GM18505 (cell line): ENCODE data around the gene MRAP2.
"Not testable (repeated sequence)": the region's sequence is repeated elsewhere in the genome, so short reads cannot be mapped to it uniquely, and the experiment has no call there.

Experiments
- ATAC-seq: cut with Tn5 transposase; IDR thresholded peaks from one replicate; pipeline ENCODE4 v1.9.1; 2021; ENCODE audit not compliant: unreplicated experiment
- POLR2A ChIP-seq: IDR thresholded peaks from 4 replicates; pipeline ENCODE4 v1.6.1; 2011; ENCODE audit warnings: borderline replicate concordance; ENCODE audit not compliant: insufficient read depth, insufficient read length; ENCODE audit errors: extremely low read depth

MRAP2 gene

DNA sequence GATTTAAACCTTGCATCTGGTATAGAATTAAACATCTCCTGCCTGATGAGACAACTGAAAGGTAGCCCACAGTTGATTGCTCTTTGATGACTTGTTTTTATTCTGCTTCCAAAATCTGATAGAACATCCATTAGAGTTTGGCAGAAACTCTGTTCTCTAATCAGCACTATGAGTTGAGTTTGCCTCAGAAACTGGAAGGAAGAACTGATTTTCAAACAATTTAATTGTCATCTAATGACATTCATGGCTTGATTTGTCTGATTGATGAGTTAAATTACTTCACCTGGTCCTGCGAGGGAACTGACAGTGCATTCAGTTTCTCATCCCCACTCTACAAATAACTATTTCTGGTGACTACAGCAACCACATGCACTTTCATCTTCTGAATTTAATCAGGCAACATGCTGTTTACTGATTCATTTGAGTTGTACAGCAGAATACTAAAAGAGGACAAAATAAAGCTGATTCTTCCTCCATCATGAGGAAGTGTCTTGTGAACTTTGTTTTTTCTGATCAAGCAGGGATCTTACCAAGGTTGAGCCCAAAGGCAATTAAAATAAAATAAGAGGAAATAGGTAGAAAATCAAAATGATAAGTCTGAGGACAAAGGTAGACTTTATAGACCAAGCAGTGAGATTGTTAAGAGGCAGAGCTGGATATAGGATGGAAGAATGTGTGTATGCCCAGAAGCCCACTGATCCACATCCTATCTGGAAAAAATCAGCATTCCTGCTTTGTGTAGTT, 15.7 kb upstream of the MRAP2 start:
- TF ChIP-seq POLR2A: no peak
- no peak for ATAC-seq

DNA sequence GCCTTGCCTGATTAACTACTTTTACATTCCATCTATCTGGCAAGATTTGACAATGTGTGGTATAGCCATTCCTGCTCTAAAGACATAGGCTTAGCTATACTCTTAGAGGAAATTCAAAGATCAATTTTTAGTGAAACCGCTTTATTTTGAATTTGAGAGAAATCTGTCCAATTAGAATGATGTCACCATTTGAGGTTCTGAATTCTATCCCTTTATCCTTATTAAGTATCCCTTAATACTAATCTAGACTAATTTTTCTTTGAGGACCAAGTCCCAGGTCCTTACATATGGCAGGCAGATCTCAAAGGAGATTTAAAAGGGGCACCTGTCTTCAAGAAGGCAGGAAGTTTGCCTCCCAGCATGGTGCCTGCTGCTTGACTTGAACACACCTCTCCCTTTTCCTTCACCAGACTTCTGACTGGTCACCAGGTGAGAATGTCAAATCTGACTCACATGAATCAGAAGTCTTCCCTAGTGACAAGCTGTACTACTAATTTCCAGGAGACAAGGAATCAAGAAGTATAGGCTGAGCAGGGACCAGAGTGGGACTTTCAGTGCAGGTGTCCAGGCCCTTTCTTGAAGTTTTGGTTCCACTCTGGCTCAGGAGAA, 15.0 kb upstream of the MRAP2 start:
- ATAC-seq: no peak
- no peak for TF ChIP-seq POLR2A

DNA sequence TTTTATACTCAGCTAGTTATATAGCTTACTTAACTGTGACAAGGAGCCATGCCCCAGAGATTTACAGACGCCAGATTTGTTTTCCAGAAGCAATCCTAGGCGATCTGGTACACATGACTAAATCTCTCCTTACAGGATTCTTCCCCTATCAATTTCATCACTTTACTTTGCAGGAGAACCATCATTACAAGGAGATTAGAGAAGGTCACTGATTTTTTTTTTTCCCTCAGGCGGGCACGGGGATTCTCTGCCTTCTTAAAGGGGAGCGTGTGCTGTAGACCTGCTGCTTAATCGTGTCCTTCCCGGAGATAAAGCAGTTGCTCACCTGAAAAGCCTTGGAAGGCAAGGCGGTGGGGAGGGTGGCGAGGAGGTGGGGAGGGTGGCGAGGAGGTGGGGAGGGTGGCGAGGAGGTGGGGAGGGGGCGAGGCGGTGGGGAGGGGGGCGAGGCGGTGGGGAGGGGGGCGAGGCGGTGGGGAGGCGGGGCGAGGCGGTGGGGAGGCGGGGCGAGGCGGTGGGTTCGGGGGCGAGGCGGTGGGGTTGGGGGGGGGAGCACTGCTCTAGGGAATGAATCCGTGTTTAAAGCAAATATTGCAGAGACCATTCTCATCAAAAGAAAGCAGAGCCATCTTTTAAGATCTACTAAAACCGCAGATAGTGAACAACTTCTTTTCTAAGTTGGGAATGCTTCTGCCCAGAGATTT, 14.3 kb upstream of the MRAP2 start:
- no peak for TF ChIP-seq POLR2A
- ATAC-seq: no peak

DNA sequence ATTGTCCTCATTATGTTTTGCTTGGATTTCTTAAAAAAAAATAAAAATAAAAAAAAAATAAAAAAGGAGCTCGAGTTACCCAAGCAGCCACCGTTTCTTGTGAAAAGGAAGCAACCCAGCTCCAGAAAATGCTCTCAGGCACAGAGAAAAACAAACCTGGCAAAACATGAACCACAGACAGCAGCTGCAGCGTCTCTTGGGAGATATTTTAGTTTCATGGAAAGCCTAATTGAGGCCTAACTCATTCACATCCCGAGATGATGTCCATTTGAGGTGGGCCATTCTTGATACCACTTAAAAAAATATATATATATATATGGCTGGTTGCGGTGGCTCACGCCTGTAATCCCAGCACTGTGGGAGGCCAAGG, 13.7 kb upstream of the MRAP2 start:
- no peak for TF ChIP-seq POLR2A
- no peak for ATAC-seq

DNA sequence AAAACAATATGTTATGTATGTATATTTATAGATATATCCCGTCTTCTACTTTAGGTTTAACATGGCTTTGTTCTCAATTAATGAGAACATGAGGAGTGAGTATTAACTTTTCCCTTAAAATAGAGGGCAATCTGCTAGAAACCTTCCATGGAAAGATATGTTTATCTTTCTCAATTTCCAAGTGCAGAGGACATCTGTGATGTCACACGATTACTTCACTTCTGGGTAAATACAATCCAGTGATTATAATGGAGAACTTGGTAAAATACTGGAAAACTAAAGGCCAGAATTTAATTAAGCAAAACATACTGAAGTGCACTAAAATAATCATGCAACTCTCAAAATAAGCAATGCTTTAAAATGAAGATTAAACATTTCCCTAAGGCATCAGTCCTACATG, 11.9 kb upstream of the MRAP2 start:
- no peak for TF ChIP-seq POLR2A
- ATAC-seq: no peak

DNA sequence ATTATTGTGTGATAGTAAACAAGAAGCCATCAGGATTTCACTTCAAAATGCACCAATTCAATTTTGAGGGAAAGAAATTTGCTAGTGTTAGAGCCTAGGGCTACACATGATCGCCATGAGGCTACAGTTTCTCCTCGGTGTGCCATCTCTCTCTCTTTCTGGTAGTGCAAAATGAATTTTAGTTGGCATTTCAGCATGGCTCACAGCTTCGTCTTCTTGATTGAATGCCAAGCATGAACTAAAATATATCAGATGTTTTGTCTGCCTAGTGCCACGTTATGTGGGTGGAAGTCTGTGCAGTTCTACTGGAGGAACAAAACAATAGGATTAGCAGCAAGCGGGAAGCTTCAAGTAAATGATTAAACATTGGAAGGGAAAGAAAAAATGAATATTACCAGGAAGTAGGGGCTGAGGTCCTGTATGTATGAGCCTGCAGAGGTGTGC, 6.8 kb upstream of the MRAP2 start:
- no peak for TF ChIP-seq POLR2A
- ATAC-seq: no peak

DNA sequence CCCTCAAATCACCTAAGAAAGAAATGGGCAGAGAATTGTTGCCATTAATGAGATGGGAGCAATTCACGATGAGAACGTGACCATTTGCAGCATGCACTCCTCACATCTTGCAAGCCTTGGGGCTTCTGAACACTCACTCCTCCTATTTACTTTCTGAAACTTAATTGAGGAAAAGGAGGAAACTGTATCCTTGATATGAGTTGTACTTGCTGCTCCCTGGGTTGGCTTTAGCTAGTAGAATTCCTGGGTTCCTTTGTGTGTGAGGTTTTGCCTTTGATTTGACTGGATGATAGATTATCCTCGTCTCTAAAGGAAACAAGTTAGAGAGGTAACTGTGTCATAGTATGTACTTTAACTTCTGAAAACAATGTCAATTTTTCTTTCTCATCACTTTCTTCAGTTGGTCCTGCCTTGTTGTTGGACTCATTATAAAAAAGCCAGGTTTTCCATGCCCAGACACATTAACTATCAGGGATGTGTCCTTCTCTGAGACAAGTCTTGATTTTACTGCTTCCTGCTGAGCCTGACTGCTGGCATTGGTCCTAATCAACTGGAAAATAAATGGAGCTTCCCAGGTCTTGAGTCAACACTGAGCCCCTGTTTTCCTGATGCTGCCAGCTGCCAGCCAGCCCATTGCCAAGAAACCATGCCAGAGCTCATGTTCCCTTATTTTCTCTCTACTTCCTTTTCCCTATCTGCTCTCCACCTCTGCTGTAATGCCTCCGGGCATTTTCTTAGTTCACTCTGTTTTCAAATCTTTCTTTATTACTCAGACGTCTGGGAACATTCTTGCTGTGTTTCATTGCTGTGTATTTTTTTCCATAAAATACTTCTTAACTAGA, 6.0 kb upstream of the MRAP2 start:
- no peak for ATAC-seq
- TF ChIP-seq POLR2A: no peak

DNA sequence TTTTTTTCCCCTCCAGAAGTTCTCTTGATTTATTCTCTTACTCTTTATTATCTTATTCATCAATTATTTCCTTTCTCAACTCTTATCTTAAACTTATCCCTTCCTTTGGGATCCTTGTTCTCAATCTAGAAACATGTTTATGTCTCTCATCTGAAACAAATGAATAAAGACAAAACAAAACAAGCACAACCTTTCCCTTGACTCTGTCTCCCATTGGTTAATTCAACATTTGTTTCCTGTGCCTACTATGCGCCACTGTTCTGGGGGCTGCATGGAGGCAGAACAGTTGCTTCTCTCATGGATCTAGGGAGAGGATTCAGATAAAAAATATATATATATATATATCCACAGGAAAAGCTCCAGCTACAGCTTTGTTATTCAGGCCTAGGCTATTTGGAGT, 5.2 kb upstream of the MRAP2 start:
- ATAC-seq: no peak
- TF ChIP-seq POLR2A: no peak

DNA sequence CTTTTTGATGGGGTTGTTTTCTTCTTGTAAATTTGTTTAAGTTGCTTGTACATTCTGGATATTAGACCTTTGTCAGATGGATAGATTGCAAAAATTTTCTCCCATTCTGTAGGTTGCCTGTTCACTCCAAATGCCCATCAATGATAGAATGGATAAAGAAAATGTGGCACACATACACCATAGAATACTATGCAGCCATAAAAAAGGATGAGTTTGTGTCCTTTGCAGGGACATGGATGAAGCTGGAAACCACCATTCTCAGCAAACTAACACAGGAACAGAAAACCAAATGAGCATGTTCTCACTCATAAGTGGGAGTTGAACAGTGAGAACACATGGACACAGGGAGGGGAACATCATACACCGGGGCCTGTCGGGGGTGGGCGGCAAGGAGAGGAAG, 1.6 kb upstream of the MRAP2 start:
- not testable (repeated sequence) for ATAC-seq

DNA sequence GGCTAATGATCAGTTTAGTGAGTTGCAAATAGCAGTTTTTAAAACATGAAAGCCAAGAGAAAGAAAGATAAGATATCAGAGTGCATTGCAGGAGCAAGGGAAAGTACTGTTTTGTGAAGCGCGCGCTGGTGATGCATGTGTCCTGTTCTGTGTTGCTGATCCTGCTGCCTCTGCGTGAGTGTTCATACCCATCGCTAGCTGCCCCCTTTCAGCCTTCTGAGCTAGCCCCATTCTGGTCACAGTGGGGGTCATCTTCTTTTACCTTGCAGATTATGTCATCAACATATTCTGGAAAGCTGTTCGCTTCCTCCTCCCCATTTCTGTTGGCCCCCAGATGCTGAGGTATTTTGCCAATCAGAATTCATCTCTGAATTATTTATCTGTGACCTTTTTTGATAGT, 1.9 kb downstream of the MRAP2 start:
- no peak for ATAC-seq
- TF ChIP-seq POLR2A: no peak

DNA sequence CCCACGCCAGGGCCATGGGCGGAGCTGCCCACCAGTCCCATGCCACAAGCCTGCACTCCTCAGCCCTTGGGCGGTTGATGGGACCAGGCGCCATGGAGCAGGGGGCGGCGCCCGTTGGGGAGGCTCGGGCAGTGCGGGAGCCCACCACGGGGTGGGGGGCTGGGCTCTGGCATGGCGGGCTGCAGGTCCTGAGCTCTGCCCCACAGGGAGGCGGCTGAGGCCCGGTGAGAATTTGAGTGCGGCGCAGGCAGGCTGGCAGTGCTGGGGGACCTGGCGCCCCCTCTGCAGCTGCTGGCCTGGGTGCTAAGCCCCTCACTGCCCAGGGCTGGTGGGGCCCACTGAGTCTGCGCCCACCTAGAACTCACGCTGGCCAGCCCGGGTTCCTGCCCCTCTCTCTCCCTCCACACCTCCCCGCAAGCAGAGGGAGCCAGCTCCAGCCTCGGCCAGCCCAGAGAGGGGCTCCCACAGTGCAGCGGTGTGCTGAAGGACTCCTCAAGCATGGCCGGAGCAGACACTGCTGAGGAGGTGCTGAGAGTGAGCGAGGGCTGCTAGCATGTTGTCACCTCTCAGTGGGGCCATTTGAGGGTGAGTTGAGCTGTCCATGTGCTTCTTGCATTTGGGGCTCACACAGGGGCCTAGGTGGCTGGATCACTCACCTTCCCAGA, 4.0 kb downstream of the MRAP2 start:
- ATAC-seq: no peak
- TF ChIP-seq POLR2A: no peak

DNA sequence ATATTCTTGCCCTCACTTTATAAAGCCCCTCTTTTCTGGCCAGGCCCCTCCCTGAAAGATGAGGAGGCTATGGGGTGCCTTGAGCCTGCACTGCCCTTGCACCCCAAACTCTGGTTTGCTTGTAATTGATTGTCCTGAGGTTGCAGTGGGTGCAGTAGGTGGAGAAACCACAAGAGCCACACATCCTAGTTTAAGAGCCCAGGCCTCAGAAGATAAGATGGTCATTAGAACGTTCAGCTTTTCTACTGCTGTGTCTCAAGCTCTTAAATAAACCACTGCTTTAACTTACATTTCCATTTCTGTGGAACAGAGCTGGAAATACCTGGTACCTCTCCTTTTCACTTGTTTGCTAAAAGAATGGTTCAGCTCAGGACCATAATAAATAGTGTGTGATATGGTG, 9.0 kb downstream of the MRAP2 start:
- no peak for TF ChIP-seq POLR2A
- ATAC-seq: no peak

DNA sequence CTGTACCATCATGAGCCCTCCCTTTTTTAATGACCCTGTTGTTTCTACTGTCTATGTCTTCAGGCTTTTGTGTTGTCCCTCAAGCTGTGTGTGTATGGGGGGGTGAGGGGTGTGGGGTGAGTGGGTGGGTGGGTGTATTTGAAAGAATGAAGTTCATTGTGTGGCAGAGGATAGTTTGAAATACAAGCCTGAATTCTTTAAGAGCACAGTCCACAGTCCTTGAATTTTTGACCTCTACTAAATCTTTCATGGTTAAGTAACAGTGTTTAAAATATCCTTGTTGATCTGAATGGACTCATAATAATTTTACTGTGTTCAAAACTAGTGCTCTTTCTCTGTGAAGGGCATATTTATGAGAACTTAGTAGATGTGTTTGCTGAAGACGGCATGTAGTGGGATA, 10.0 kb downstream of the MRAP2 start:
- TF ChIP-seq POLR2A: no peak
- ATAC-seq: no peak
